Hematopoietic multipotent progenitor cell treated with erythropoietin and hydrocortisone succinate and interleukin-3 and kit ligand, for 15 days (in vitro differentiated cells): ENCODE measurements around the gene DLG2.

Source experiments
- DNase-seq: peaks from one replicate; pipeline ENCODE4 v3.0.0-alpha.2; 2015; ENCODE audit warnings: low spot score

Gene DLG2

GRCh38 chr11:84260862-84261261 lies 1366.3 kb downstream of the DLG2 start:
- no peak for DNase-seq

DNA sequence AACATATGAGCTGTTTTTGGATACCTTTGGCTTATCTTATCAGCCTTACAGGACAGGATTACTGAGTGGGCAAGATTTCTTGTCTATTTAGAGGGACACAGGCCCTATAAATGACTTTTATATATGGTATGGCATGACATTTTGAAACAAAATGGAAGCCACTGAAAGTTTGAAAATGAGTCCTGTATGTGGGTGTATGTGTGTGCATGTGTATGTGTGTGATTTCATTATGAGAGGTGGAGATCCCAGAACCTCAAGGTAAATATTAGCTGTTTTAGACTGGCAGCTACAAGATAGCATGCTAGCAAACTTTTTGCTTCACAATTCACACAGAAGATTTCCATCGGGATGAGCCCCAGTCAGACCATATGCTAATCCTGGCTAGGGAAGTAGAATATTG lies 1370.5 kb downstream of the DLG2 start:
- DNase-seq, result no peak

- no peak for DNase-seq
These were observed 1371.7 kb downstream of the DLG2 start for GRCh38 chr11:84255483-84255882.

GRCh38 chr11:84250834-84251613 lies 1376.1 kb downstream of the DLG2 start:
- DNase-seq, result no peak

- no peak for DNase-seq
These were observed 1377.6 kb downstream of the DLG2 start for GRCh38 chr11:84249344-84250135.

GRCh38 chr11:84247926-84248325 lies 1379.2 kb downstream of the DLG2 start:
- no peak for DNase-seq

- no peak for DNase-seq
These were observed 1380.0 kb downstream of the DLG2 start for GRCh38 chr11:84247129-84247528.

DNA sequence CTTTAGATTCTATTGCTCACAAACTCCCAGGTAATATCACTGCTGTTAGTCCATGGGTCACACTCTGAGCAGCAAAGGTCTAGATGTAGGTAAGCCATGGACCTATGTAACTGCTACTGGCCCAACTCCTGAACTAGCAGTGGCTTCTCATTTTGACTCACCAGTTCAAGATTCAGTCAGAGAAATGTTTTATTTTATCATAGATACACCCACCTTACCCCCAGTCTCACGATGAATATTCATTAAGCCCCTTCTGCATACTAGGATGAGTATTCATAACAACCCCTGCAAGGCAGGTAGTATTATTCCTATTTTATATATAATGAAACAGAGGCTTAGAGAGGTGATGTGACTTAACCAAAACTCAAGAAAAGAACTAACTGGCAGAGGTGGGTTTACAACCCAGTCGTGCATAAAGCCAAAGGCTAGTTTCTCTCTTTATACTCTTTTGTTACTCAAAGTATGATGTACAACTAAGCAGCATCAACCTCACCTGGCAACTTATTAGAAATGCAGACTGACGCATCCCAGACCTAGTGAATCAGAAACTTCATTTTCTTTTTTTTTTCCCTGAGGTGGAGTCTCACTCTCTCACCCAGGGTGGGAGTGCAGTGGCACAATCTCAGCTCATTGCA lies 1383.4 kb downstream of the DLG2 start:
- no peak for DNase-seq

- no peak for DNase-seq
These were observed 1385.6 kb downstream of the DLG2 start for GRCh38 chr11:84241343-84242131.

GRCh38 chr11:84240847-84241246 lies 1386.3 kb downstream of the DLG2 start:
- no peak for DNase-seq

- DNase-seq, result no peak
These were observed 1390.7 kb downstream of the DLG2 start for GRCh38 chr11:84236436-84236835.

DNA sequence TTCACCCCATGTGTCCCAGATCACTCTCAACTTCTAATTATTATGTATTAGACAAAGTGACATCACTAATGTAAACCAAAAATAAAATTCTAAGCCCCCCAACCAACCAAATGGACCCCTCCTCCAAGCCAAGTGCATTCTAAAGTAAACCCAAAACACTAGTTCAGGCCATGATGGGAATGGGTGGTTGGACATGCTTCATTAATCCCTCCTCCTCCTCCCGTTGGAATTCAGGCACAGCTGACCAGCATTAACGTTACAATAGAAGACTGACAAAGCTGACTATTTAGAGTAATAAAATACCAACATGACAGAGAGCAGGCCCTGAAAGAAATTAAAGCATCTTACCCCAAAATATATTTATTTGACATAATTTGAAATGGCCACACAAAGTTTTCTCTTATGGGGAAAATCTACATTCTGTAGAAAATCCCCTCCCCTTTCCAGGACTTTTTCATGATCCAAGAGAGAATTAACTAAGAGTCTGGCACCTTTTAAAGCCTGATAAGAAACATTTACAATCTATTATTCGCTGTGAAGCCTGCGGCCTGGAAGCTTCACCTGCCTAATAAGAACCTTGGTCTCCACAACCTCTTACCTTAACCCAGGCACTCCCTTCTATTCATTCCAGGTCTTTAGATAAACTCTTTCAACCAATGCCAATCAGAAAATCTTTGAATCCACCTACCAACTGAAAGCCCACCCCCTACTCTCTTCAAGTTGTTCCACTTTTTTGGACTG lies 1392.5 kb downstream of the DLG2 start:
- no peak for DNase-seq

DNA sequence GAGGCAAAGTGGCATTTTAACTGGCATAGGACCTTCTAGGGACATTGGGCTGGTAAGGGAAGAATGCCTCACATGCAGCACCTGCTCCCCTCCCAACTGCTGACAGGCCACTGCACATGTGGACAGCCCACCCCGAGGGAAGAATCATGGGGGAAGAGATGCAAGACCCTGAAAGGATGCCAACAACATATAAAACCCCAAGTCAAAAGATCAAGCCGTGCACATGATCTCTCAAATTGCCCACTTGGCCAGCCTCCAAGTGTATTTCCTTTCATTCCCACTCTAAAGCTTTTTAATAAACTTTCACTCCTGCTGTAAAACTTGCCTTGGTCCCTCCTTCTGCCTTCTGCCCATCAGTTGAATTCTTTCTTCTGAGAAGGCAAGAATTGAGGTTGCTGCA lies 1393.1 kb downstream of the DLG2 start:
- no peak for DNase-seq

DNA sequence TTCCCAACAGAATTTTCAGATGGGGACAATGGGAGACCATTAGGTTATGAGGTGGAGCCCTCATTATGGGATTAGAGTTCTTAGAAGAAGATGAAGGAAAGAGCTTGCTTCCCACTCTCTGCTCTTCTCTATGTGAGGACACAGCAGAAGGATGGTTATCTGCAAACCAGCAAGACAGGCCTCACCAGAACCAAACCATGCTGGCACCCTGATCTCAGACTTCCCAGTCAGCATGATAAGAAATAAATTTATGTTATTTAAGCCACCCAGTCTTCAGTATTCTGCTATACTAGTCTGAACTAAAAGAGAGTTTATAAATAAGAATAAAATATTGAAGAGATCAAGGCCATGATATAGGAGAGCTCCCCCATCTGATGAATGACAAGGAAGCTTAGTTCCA lies 1394.6 kb downstream of the DLG2 start:
- no peak for DNase-seq

GRCh38 chr11:84230402-84230801 lies 1396.7 kb downstream of the DLG2 start:
- DNase-seq, result no peak

DNA sequence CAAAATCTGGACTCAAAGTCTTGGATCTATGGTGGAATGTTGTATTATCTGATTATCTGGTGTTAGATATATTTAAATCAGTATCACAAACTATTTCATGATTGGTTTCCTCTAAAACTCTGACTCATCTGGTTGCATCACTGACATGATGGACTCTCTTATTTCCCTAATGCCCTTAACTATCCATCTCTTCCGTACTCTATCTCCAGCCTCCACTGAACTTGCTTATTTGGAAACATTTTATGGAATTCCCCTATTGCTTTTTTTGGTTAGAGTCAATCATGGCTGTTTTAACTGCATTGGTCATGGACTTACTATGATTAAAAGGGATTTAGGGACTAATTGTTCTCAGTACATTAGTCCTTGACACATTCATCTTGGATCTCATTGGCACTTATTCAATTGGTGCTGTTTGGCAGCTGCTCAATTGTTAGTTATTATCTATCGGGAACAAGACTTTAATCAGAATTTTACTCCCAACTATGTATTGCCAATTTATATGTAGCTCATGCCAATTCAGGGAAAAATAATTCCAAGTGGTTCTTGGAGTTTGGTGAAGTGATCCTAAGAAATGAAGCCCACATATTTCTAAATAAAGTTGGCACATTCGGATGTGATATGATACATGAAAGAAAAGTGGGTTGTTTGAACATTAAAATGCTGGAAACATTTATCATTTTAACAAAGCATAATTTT lies 1399.0 kb downstream of the DLG2 start:
- no peak for DNase-seq

DNA sequence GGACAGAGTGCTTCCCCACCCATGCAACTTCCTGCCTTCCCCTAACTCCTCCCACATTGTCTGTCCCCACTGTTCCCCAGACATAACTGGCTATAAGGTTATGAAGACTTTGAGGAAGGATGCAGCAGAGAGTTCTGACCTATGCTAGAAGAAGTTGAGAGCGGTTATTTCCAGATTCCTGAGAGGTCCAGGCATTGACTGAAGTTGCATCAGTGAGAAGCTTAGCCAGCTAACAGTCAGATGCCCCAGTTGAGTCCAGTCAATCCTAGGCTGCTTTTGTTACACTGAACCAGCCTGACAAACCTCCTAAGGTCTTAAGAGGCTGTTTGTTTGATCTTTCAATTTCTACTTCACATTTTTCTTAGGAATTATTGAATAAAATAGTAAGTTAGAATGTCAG lies 1403.1 kb downstream of the DLG2 start:
- no peak for DNase-seq

GRCh38 chr11:84218318-84218717 lies 1408.8 kb downstream of the DLG2 start:
- DNase-seq, result no peak

DNA sequence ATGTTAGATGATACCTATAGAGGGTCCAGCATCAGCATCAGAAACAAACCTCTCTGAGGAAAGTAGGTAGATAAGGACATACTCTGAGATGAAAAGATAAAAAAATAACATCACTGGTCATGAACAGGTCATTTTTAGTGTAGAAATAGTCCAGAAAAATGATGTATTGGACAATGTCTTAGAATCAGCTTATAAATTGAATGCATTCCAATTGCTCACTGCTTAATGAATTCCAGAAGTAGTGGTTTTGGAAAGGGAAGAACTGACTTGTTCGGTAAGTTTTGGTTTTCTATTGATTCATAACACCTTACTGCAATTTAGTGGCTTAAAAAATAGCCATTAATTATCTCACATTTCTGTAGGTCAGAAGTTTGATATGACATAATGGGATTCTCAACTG lies 1411.5 kb downstream of the DLG2 start:
- DNase-seq, result no peak

GRCh38 chr11:84214557-84214956 lies 1412.6 kb downstream of the DLG2 start:
- DNase-seq, result no peak
